Uterus (tissue), 4 donors: ENCODE results near the gene KCNQ1. TPM values are rescaled to one million over a fixed set of nuclear protein-coding genes. Genes with fewer than 3 reads are reported as not detected.
A peak's percentile ranks its signal among the peaks of the same experiment; 100 is the strongest.

Source experiments
- DNase-seq, 2 donors: peaks; one replicate each; pipeline ENCODE4 v3.0.0-alpha.2; 2019 to 2020
- H3K27ac ChIP-seq, 2 donors: fragments of 200-600 bp; sonication (generic); 1 replicate in 1 of 2; 2 replicates in 1 of 2; pipeline ENCODE4 v1.5.1; 2016 to 2018
- H3K27me3 ChIP-seq, 2 donors: fragments of 200-600 bp; sonication (generic); one replicate each; pipeline ENCODE4 v1.5.1; 2018 to 2019; ENCODE audit warnings: control low read depth in 1 of 2
- H3K36me3 ChIP-seq, 2 donors: fragments of 200-600 bp; sonication (generic); one replicate each; pipeline ENCODE4 v1.5.1; 2019; ENCODE audit warnings: control low read depth in 1 of 2
- H3K4me1 ChIP-seq, 2 donors: fragments of 200-600 bp; sonication (generic); one replicate each; pipeline ENCODE4 v1.5.1; 2018 to 2019; ENCODE audit warnings: control low read depth in 1 of 2
- H3K4me3 ChIP-seq, 2 donors: fragments of 200-600 bp; sonication (generic); 1 replicate in 1 of 2; 2 replicates in 1 of 2; pipeline ENCODE4 v1.5.1; 2018 to 2019; ENCODE audit warnings: mild to moderate bottlenecking in 1 of 2
- H3K9me3 ChIP-seq, 2 donors: fragments of 200-600 bp; sonication (generic); one replicate each; pipeline ENCODE4 v1.5.1; 2019; ENCODE audit warnings: control low read depth in 1 of 2
- POLR2A ChIP-seq, 2 donors: fragments of 450-650 bp; IDR thresholded peaks; one replicate each; pipeline ENCODE4 v1.6.1; 2016; ENCODE audit warnings: antibody characterized with exemption in 2 of 2, mild to moderate bottlenecking in 1 of 2, moderate library complexity in 1 of 2
- intact Hi-C: fragments of 100-400 bp; cut with DNase I; formaldehyde crosslinking; loops from one replicate; pipeline ENCODE4 v1.15.1; 2023; ENCODE audit warnings: low total_unique reads
- total RNA-seq, 4 donors: library from RNA; depleted of rRNA in 3 of 4; stranded (reverse); fragments of >200 nt in 3 of 4; gene quantifications; one replicate each; pipeline versions ENCODE4 v1.1.0 to v1.2.4, GENCODE V29; 2014 to 2023
- TF ChIP-seq, protein P1 (sequence below), 4 experiments: fragments of 200-600 bp in 2 of 4; fragments of 450-650 bp in 2 of 4; sonication (generic) in 2 of 4; IDR thresholded peaks; one replicate each; pipeline ENCODE4 v1.5.1; 2016 to 2019; ENCODE audit warnings: antibody characterized with exemption in 4 of 4, mild to moderate bottlenecking in 2 of 4, moderate library complexity in 1 of 4
- donor health status: DM: yes; HTN: yes; CAD: no.

Gene KCNQ1
- total RNA-seq, 4 donors from 2014 or later = 2.6 to 10.4 (median 5.4) TPM

DNA sequence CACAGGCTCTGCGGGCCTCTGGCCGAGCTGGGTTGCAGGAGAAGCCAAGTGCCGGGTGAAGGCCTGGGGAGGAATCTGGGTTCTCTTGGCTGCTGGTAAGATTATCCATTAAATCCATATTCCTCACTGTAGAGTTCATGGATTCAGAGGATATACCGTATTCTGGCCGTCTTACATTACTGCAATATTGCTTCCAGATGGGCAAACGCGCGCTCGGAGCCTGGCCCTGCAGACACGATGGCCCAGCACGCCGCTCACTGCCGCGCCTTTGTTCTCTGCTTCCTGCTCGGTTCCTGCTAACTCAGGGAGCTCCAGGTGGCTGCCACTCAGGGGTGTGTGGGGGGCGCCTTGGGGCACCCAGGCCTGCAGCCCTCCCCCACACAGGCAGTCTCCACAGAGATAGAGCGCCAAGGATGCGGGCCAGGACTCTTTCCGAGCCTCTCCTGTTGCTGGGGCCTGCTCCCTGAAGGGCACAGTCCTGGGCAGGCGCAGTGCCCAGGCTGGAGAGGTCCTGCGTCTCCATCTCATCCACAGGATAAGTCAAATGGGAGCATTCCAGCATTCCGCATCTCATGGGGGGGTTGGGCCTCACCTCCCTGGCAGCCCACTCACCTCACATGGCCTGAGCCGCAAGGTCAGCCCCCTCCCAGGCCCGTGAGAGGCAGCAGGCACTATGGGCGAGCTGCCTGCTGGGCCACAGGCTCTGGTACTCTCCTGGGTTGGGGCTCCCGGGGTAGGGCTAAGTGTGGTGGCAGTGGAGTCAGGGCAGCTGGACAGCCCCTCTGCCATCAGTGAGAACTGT is 269.1 kb downstream of the KCNQ1 start:
- intact Hi-C loops = no loop called here
- peak in 1 of 2 donors; percentile 49 for DNase-seq
- no peaks in the 10 kb centered on the region for H3K27me3 ChIP-seq

DNA sequence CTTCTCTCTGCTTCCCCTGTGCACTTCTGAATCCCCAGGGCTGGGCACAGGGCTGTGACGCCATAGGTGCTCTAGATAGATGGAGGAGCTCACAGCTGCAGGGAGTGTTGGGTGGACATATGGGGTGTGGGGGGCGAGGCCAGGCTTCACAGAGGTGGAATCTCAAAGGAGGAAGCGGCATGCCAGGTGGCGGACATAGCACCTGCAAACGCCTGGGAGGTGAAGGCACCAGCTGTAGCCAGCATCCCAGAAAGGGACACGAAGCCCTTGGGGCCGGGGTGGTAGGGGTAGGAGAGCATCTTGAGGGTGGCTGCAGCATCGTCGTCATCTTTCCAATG is 269.6 kb downstream of the KCNQ1 start:
- intact Hi-C loops = no loop called here
- peaks cover 7 to 24% of the 10 kb centered on the region in 2 donors for H3K4me1 ChIP-seq
- no peaks in the 10 kb centered on the region for H3K27me3 ChIP-seq
- H3K36me3 ChIP-seq = no peaks in the 10 kb centered on the region
- DNase-seq = no peak
- TF ChIP-seq POLR2A (IDR thresholded peaks at IDR 0.05) = no peak
- TF ChIP-seq, protein P1, sequence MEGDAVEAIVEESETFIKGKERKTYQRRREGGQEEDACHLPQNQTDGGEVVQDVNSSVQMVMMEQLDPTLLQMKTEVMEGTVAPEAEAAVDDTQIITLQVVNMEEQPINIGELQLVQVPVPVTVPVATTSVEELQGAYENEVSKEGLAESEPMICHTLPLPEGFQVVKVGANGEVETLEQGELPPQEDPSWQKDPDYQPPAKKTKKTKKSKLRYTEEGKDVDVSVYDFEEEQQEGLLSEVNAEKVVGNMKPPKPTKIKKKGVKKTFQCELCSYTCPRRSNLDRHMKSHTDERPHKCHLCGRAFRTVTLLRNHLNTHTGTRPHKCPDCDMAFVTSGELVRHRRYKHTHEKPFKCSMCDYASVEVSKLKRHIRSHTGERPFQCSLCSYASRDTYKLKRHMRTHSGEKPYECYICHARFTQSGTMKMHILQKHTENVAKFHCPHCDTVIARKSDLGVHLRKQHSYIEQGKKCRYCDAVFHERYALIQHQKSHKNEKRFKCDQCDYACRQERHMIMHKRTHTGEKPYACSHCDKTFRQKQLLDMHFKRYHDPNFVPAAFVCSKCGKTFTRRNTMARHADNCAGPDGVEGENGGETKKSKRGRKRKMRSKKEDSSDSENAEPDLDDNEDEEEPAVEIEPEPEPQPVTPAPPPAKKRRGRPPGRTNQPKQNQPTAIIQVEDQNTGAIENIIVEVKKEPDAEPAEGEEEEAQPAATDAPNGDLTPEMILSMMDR (IDR thresholded peaks at IDR 0.05) = no peak
- H3K9me3 ChIP-seq = no peaks in the 10 kb centered on the region
- H3K4me3 ChIP-seq = no peak overlapping the region
- H3K27ac ChIP-seq = peak overlapping the region; percentile 81 to 93

More for the DNA sequence above, 269.1 kb downstream of the KCNQ1 start:
- Histone ChIP-seq H3K27ac (peak overlapping the region; percentile 81 to 93), H3K4me3 (no peak overlapping the region), H3K36me3 (no peaks in the 10 kb centered on the region), H3K4me1 (peaks cover 7 to 24% of the 10 kb centered on the region in 2 donors), H3K9me3 (no peaks in the 10 kb centered on the region)
- TF ChIP-seq, protein P1 (IDR thresholded peaks at IDR 0.05) = no peak
- TF ChIP-seq POLR2A (IDR thresholded peaks at IDR 0.05) = no peak

DNA sequence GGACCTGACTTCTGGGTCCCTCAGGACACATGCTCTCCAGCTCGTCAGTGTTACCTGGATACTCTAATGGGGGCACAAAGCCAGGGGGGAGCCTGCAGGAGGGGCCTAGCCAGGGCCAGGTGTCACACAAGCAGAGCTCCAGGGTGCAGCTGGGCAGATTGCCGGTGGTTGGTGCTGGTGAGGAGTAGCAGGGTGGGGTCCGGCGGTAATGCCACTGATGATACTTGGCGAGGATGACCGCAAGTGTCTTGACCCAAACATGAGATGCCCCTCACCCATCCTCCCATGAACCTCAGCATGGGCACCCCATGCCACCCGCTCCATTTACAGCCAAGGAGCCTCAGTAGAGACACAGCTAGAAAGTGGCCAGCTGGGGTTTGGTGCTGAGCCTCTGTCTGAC is 270.1 kb downstream of the KCNQ1 start:
- H3K27ac ChIP-seq = peak overlapping the region; percentile 81 to 93
- intact Hi-C loops = no loop called here
- TF ChIP-seq, protein P1 (IDR thresholded peaks at IDR 0.05) = no peak
- no peak for TF ChIP-seq POLR2A (IDR thresholded peaks at IDR 0.05)
- no peaks in the 10 kb centered on the region for H3K27me3 ChIP-seq
- no peak overlapping the region for H3K4me3 ChIP-seq
- H3K4me1 ChIP-seq = peaks cover 7 to 24% of the 10 kb centered on the region in 2 donors
- no peak for DNase-seq
- no peaks in the 10 kb centered on the region for H3K36me3 ChIP-seq
- no peaks in the 10 kb centered on the region for H3K9me3 ChIP-seq

DNA sequence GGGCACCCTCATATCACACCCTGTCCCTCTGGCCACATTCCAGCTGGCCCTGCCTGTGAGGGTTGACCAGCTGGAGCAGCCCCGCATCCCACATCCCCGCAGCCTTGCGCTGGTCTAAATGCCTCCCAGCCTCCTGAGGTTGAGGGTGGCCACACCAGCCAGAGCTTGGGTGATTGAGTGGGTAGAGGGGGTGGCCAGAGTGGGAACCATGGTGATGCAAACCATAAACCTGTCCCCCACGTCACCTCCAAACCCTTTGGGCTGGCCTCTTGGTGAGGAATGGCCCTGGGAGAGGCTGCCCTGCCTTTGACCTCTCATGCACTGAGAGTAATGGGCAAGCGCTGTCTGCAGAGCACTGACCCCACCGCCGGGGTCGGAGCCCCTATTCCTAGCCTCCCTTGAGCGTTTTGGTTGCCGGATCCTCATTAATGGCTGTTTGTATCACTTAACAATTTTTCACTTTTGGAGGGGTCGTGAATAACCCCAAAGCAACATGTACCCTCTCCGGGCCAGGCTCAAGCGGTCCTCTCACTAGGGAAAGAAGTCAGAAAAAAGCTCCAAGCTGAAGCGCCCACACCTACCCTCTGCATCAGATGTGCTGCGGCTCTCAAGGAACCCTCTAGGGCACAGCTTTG is 271.0 kb downstream of the KCNQ1 start:
- no peaks in the 10 kb centered on the region for H3K36me3 ChIP-seq
- H3K9me3 ChIP-seq = no peaks in the 10 kb centered on the region
- TF ChIP-seq, protein P1 (IDR thresholded peaks at IDR 0.05) = no peak
- no peak for TF ChIP-seq POLR2A (IDR thresholded peaks at IDR 0.05)
- no peaks in the 10 kb centered on the region for H3K27me3 ChIP-seq
- no peak for DNase-seq
- peak overlapping the region in 1 of 2 donors; percentile 93 for H3K27ac ChIP-seq
- H3K4me3 ChIP-seq = no peak overlapping the region
- peaks cover 7 to 24% of the 10 kb centered on the region in 2 donors for H3K4me1 ChIP-seq
- intact Hi-C loops = no loop called here
